ENCODE results near the gene EMC8.

The EMC8 gene

DNA sequence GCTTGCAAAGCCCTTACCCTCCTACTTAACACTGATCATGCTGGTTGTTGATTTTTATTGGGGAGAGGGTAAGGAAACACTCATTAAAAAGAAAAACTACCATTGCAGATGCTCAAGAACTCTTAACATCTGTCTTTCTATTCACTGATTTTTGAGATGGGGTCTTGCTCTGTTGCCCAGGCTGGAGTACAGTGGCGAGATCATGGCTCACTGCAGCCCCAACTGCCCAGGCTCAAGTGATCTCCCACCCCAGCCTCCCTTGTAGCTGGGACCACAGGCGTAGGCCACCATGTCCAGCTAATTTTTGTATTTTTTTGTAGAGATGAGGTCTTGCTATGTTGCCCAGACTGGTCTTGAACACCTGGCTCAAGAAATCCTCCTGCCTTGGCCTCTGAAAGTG, 14.5 kb downstream of the EMC8 start:
- no peak for DNase-seq (ENCODE audit: low spot score)

DNA sequence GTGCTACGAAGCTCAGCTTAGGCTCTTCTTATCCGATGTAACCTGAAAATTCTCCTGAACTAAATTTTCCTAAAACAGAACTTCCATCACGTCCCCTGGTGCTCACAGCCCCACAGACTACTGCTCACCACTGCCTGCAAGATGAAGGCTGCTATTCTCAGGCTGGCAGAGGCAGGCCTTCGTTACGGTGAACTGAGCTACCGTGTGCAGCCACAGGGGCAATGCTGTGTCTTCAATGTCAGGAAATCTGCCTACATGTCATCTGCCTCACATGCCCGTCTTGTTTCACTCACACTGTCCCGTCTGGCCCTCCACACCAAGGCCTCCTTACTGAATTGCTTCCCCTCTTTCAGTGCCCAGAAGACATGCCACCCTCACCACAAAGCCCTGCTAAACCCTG, 15.9 kb downstream of the EMC8 start:
- no peak for DNase-seq (ENCODE audit: low spot score)

- DNase-seq (ENCODE audit: low spot score), result no peak
These were observed 16.9 kb downstream of the EMC8 start for GRCh38 chr16:85782451-85782850.

GRCh38 chr16:85781695-85782370, 17.5 kb downstream of the EMC8 start:
- no peak for DNase-seq (ENCODE audit: low spot score)

GRCh38 chr16:85781156-85781555, 18.2 kb downstream of the EMC8 start:
- DNase-seq (ENCODE audit: low spot score), result no peak

GRCh38 chr16:85780281-85780680, 19.1 kb downstream of the EMC8 start:
- DNase-seq (ENCODE audit: low spot score), result no peak

GRCh38 chr16:85778873-85779272, 20.5 kb downstream of the EMC8 start:
- DNase-seq (ENCODE audit: low spot score), result peak; percentile 48

GRCh38 chr16:85777583-85778310, 21.6 kb downstream of the EMC8 start:
- no peak for DNase-seq (ENCODE audit: low spot score)

GRCh38 chr16:85774811-85775210, 24.5 kb downstream of the EMC8 start:
- DNase-seq (ENCODE audit: low spot score), result no peak

- no peak for DNase-seq (ENCODE audit: low spot score)
These were observed 25.2 kb downstream of the EMC8 start for GRCh38 chr16:85774136-85774535.

- no peak for DNase-seq (ENCODE audit: low spot score)
These were observed 26.3 kb downstream of the EMC8 start for GRCh38 chr16:85773044-85773443.

GRCh38 chr16:85770741-85771140, 28.6 kb downstream of the EMC8 start:
- no peak for DNase-seq (ENCODE audit: low spot score)

DNA sequence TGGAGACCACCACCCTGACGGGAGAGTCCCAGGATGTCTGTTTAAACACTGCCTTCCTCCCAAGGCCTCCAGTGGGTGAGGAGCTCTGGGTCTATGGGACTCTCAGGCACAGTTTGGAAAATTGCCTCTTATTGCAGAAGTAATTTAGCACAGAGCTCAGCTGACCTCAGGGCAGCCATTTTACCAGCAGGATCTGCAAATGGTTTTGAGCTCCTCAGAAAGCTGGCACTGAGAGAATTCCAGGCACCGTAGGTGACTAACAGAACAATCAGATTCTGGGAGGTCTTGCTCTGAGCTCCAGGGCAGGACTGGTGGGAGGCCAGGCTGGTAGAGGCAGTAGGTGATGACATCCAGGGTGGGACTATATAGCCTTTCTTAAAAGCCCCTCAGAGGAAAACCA, 31.1 kb downstream of the EMC8 start:
- DNase-seq (ENCODE audit: low spot score), result no peak

- DNase-seq (ENCODE audit: low spot score), result no peak
These were observed 31.8 kb downstream of the EMC8 start for GRCh38 chr16:85767531-85767930.

GRCh38 chr16:85765767-85766166, 33.6 kb downstream of the EMC8 start:
- DNase-seq (ENCODE audit: low spot score), result no peak

DNA sequence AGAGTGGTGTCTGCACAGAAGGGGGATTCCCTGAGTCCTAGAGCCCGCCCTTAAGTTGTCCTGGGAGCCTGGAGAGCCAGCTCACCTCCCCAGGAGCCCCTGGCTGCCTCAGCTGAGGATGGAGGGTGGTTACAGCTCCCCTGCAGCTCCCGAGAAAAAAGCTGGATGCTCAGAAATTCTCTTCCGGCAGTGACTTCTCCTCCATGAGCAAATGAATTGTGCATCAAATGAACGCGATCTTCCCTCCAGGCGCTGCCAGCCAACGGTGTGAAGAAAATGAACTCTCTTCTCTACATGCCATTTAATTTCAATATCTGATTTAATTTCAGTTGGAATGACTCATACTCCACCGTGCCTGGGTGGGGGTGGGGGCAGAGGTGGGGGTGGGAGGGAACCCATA, 34.1 kb downstream of the EMC8 start:
- DNase-seq (ENCODE audit: low spot score), result no peak

GRCh38 chr16:85763616-85764015, 35.7 kb downstream of the EMC8 start:
- DNase-seq (ENCODE audit: low spot score), result no peak

GRCh38 chr16:85762970-85763369, 36.4 kb downstream of the EMC8 start:
- no peak for DNase-seq (ENCODE audit: low spot score)

DNA sequence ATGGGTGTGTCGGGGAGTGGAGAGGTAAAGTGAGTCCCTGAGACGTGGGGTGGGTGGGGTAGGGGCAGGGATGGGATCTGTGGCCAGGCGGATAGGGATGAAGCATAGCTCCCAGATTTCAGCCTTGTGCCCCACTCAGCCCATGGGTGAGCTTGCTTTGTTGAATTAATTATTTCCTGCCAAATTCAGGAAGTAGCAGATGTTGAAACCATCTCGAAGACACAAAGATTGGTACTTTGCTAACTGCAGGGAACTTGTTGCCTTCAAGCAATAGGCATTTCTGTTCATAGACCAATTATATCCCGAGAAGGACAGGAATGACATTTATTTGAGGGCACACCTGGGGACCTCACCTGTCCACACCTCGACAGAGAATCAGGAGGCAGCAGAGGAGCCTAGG, 37.5 kb downstream of the EMC8 start:
- DNase-seq (ENCODE audit: low spot score), result no peak

GRCh38 chr16:85759631-85760419, 39.5 kb downstream of the EMC8 start:
- DNase-seq (ENCODE audit: low spot score), result peak; percentile 12

GRCh38 chr16:85759136-85759535, 40.2 kb downstream of the EMC8 start:
- no peak for DNase-seq (ENCODE audit: low spot score)

DNA sequence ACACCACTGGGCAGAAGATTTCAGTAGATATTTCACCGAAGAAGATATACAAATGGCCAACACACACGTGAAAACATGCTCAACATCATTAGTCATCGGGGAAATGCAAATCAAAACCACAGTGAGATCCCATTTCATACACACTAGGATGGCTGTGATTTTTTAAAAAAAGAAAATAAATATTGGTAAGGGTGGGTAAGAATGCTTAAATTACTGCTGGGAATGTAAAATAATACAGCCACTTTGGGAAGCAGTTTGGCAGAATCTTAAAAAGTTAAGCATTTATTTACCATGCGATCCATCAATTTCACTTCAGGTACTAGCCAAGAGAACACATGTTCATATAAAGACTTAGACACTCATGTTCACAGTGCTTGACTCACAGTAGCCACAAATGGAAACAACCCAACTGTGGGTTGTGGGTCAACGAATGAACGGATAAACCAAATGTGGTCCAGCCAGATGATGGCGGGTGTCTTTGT, 42.0 kb downstream of the EMC8 start:
- DNase-seq (ENCODE audit: low spot score), result peak; percentile 27

All from activated CD4-positive, alpha-beta T cell treated with anti-CD3 and anti-CD28 coated beads, Interleukin-2, Interleukin-4, amounts not matched to agents 100 ng/mL and 50 ng/mL, durations not matched to agents 16 hours and 8 hours (primary cell).